ENCODE measurements around the gene KCNQ1.

The KCNQ1 gene

GRCh38 chr11:2683806-2684205 is 239.0 kb downstream of the KCNQ1 start:
- no peak for TF ChIP-seq CTCF (IDR thresholded peaks at IDR 0.05; ENCODE audit: control insufficient read depth, insufficient read depth, low read depth, low read length, missing control alignments)
- H3K4me3 ChIP-seq (ENCODE audit: control insufficient read depth, low read depth, low read length), result no peak overlapping the region
- no peak for DNase-seq (ENCODE audit: low read depth)

- H3K4me3 ChIP-seq (ENCODE audit: control insufficient read depth, low read depth, low read length), result no peak overlapping the region
- no peak for TF ChIP-seq CTCF (IDR thresholded peaks at IDR 0.05; ENCODE audit: control insufficient read depth, insufficient read depth, low read depth, low read length, missing control alignments)
- no peak for DNase-seq (ENCODE audit: low read depth)
These were observed 239.8 kb downstream of the KCNQ1 start for GRCh38 chr11:2684581-2684980.

- DNase-seq (ENCODE audit: low read depth), result no peak
- no peak for TF ChIP-seq CTCF (IDR thresholded peaks at IDR 0.05; ENCODE audit: control insufficient read depth, insufficient read depth, low read depth, low read length, missing control alignments)
- H3K4me3 ChIP-seq (ENCODE audit: control insufficient read depth, low read depth, low read length), result no peak overlapping the region
These were observed 240.2 kb downstream of the KCNQ1 start for GRCh38 chr11:2685051-2685450.

GRCh38 chr11:2685566-2686359 is 241.0 kb downstream of the KCNQ1 start:
- no peak overlapping the region for H3K4me3 ChIP-seq (ENCODE audit: control insufficient read depth, low read depth, low read length)
- DNase-seq (ENCODE audit: low read depth), result no peak
- no peak for TF ChIP-seq CTCF (IDR thresholded peaks at IDR 0.05; ENCODE audit: control insufficient read depth, insufficient read depth, low read depth, low read length, missing control alignments)

GRCh38 chr11:2686360-2687222 is 241.8 kb downstream of the KCNQ1 start:
- no peak overlapping the region for H3K4me3 ChIP-seq (ENCODE audit: control insufficient read depth, low read depth, low read length)
- DNase-seq (ENCODE audit: low read depth), result no peak
- no peak for TF ChIP-seq CTCF (IDR thresholded peaks at IDR 0.05; ENCODE audit: control insufficient read depth, insufficient read depth, low read depth, low read length, missing control alignments)

- H3K4me3 ChIP-seq (ENCODE audit: control insufficient read depth, low read depth, low read length), result no peak overlapping the region
- no peak for DNase-seq (ENCODE audit: low read depth)
- no peak for TF ChIP-seq CTCF (IDR thresholded peaks at IDR 0.05; ENCODE audit: control insufficient read depth, insufficient read depth, low read depth, low read length, missing control alignments)
These were observed 242.4 kb downstream of the KCNQ1 start for GRCh38 chr11:2687223-2687530.
